Left cardiac atrium (tissue), 4 donors: ENCODE measurements around the gene GLYR1. TPM values are rescaled to one million over a fixed set of nuclear protein-coding genes. Genes with fewer than 3 reads are reported as not detected.
A peak's percentile ranks its signal among the peaks of the same experiment; 100 is the strongest.

Source experiments
- ATAC-seq, 2 donors: fragments of 200-7000 bp; cut with Tn5 transposase; one replicate each; pipeline ENCODE4 v1.9.1; 2020; ENCODE audit warnings: mild to moderate bottlenecking in 2 of 2, moderate library complexity in 2 of 2
- DNase-seq: peaks from one replicate; pipeline ENCODE4 v3.0.0-alpha.2; 2020
- intact Hi-C, 2 donors: fragments of 100-400 bp; cut with DNase I; formaldehyde crosslinking; loops; one replicate each; pipeline versions ENCODE4 v1.14.1 to v1.15.1; 2022 to 2023
- total RNA-seq, 2 donors: library from RNA; stranded (reverse); fragmentation: NEBNext Ultra II Directional; extraction: Animal tissue kit (Norgen Biotek cat#: 25700); gene quantifications; one replicate each; pipeline ENCODE4 v1.2.1, GENCODE V29; 2021
- donor health status: DM: no; HTN: yes; CAD: no.
- donor health status: DM: no; HTN: yes; CAD: no; lungs with severe emphysema.
- donor health status: DM: yes; HTN: yes; CAD: no.
- donor health status: Dilated cardiomyopathy.

The GLYR1 gene
- total RNA-seq, 2 donors from 2014 or later: 65.2 to 78.2 TPM

- DNase-seq (no peak), ATAC-seq (no peak)
- intact Hi-C loops: no loop called here
Measured at GRCh38 chr16:4778050-4778392, 69.1 kb downstream of the GLYR1 start.

GRCh38 chr16:4777339-4778049, 69.6 kb downstream of the GLYR1 start:
- no peak for ATAC-seq
- intact Hi-C loops: no loop called here
- DNase-seq: no peak

GRCh38 chr16:4776141-4776705, 70.9 kb downstream of the GLYR1 start:
- no peak for DNase-seq
- intact Hi-C loops: no loop called here
- no peak for ATAC-seq

- ATAC-seq (no peak), DNase-seq (no peak)
- intact Hi-C loops: no loop called here
Measured at GRCh38 chr16:4775005-4775404, 72.1 kb downstream of the GLYR1 start.

- ATAC-seq (no peak), DNase-seq (no peak)
- intact Hi-C loops: no loop called here
Measured at GRCh38 chr16:4772351-4772750, 74.7 kb downstream of the GLYR1 start.

- ATAC-seq (no peak), DNase-seq (no peak)
- intact Hi-C loops: no loop called here
Measured at GRCh38 chr16:4771646-4772045, 75.4 kb downstream of the GLYR1 start.

GRCh38 chr16:4769306-4769638, 77.8 kb downstream of the GLYR1 start:
- intact Hi-C loops: no loop called here
- DNase-seq (no peak), ATAC-seq (no peak)

- ATAC-seq (peak; percentile 93 to 94), DNase-seq (peak; percentile 97)
- intact Hi-C loops: no loop called here
Measured at GRCh38 chr16:4768549-4769305, 78.4 kb downstream of the GLYR1 start.

GRCh38 chr16:4767872-4768548, 79.1 kb downstream of the GLYR1 start:
- ATAC-seq: no peak
- intact Hi-C loops: no loop called here
- no peak for DNase-seq

- intact Hi-C loops: no loop called here
- ATAC-seq: peak; percentile 95 to 97
- DNase-seq: peak; percentile 98
Measured at GRCh38 chr16:4766875-4767628, 80.0 kb downstream of the GLYR1 start, which contains the start of gene ZNF500. TSS of gene ZNF500 (minus strand) at chr16:4767162. CDS start at chr16:4765978, 1,184 bp downstream.

- intact Hi-C loops: no loop called here
Measured at GRCh38 chr16:4765511-4766474, 81.3 kb downstream of the GLYR1 start.

GRCh38 chr16:4763791-4764190, 83.3 kb downstream of the GLYR1 start:
- no peak for DNase-seq
- intact Hi-C loops: no loop called here
- no peak for ATAC-seq

More at GRCh38 chr16:4765511-4766474, 81.3 kb downstream of the GLYR1 start:
- ATAC-seq: no peak
- DNase-seq: no peak

- intact Hi-C loops: no loop called here
- DNase-seq: no peak
- no peak for ATAC-seq
Measured at GRCh38 chr16:4762205-4762604, 84.9 kb downstream of the GLYR1 start.

GRCh38 chr16:4760221-4760910, 86.7 kb downstream of the GLYR1 start:
- intact Hi-C loops: no loop called here
- ATAC-seq (no peak), DNase-seq (no peak)

GRCh38 chr16:4755687-4756086, 91.4 kb downstream of the GLYR1 start:
- ATAC-seq (no peak), DNase-seq (no peak)
- intact Hi-C loops: no loop called here

GRCh38 chr16:4754865-4755264, 92.2 kb downstream of the GLYR1 start:
- intact Hi-C loops: no loop called here
- DNase-seq (no peak), ATAC-seq (no peak)

- ATAC-seq (no peak), DNase-seq (no peak)
Measured at GRCh38 chr16:4753227-4753626, 93.9 kb downstream of the GLYR1 start.

More at GRCh38 chr16:4753227-4753626, 93.9 kb downstream of the GLYR1 start:
- intact Hi-C loops: no loop called here
